ENCODE results near the gene FAM120B.

The FAM120B gene

DNA sequence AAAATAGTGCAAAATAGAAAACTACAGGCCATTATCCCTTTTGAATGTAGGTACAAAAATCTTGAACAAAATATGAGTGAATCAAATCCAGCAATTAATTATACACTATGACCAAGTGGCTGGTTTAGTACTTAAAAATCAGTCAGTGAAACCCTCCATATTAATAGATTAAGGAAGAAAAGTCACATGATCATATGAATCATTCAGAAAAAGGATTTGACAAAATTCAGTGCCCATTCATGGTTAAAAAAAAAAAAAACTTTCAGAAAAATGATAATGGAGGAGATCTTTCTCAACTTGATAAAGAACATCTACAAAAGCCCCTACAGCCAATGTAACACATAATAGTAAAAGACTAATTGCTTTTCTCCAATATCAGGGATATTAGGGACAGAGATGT is 75.0 kb downstream of the FAM120B start:
- Histone ChIP-seq H3K4me1 (ENCODE audit: insufficient read depth, low read length) (no peaks in the 10 kb centered on the region), H4K20me1 (ENCODE audit: insufficient read depth, low read length) (no peaks in the 10 kb centered on the region), H3K36me3 (ENCODE audit: insufficient read depth, low read length) (no peaks in the 10 kb centered on the region), H3K9me3 (ENCODE audit: insufficient read depth, low read length, severe bottlenecking) (no peaks in the 10 kb centered on the region), H2AFZ (ENCODE audit: low read depth, low read length) (no peak overlapping the region), H3K79me2 (ENCODE audit: insufficient read depth, low read length) (no peaks in the 10 kb centered on the region), H3K9ac (ENCODE audit: low read depth, low read length) (no peak overlapping the region), H3K4me3 (ENCODE audit: low read depth in 1 of 2, low read length in 2 of 2) (no peak overlapping the region), H3K27me3 (ENCODE audit: insufficient read depth, low read length, poor library complexity) (no peaks in the 10 kb centered on the region), H3K4me2 (ENCODE audit: insufficient read depth, low read length) (no peak overlapping the region), H3K27ac (ENCODE audit: low read length) (no peak overlapping the region)
- DNase-seq (no peak), ATAC-seq (ENCODE audit: insufficient read depth, low read depth) (no peak)
- TF ChIP-seq EZH2 (IDR thresholded peaks at IDR 0.05; ENCODE audit: borderline replicate concordance, low read depth, low read length, severe bottlenecking) (no peak), CTCF (IDR thresholded peaks at IDR 0.05; ENCODE audit: borderline replicate concordance, extremely low read depth, low read length, poor library complexity, severe bottlenecking) (no peak)

- Histone ChIP-seq H3K27me3 (ENCODE audit: insufficient read depth, low read length, poor library complexity) (no peaks in the 10 kb centered on the region), H3K4me2 (ENCODE audit: insufficient read depth, low read length) (no peak overlapping the region), H3K9me3 (ENCODE audit: insufficient read depth, low read length, severe bottlenecking) (no peaks in the 10 kb centered on the region), H3K36me3 (ENCODE audit: insufficient read depth, low read length) (peaks cover 8% of the 10 kb centered on the region), H3K9ac (ENCODE audit: low read depth, low read length) (no peak overlapping the region), H4K20me1 (ENCODE audit: insufficient read depth, low read length) (no peaks in the 10 kb centered on the region), H3K4me3 (ENCODE audit: low read depth in 1 of 2, low read length in 2 of 2) (no peak overlapping the region), H3K4me1 (ENCODE audit: insufficient read depth, low read length) (no peaks in the 10 kb centered on the region), H2AFZ (ENCODE audit: low read depth, low read length) (no peak overlapping the region), H3K27ac (ENCODE audit: low read length) (no peak overlapping the region), H3K79me2 (ENCODE audit: insufficient read depth, low read length) (no peaks in the 10 kb centered on the region)
- TF ChIP-seq EZH2 (IDR thresholded peaks at IDR 0.05; ENCODE audit: borderline replicate concordance, low read depth, low read length, severe bottlenecking) (no peak), CTCF (IDR thresholded peaks at IDR 0.05; ENCODE audit: borderline replicate concordance, extremely low read depth, low read length, poor library complexity, severe bottlenecking) (no peak)
- DNase-seq: no peak
- no peak for ATAC-seq (ENCODE audit: insufficient read depth, low read depth)
Measured at GRCh38 chr6:170383466-170384035, 77.0 kb downstream of the FAM120B start.

GRCh38 chr6:170385506-170385905 is 78.9 kb downstream of the FAM120B start:
- no peak overlapping the region for H3K27ac ChIP-seq (ENCODE audit: low read length)
- no peak overlapping the region for H3K4me3 ChIP-seq (ENCODE audit: low read depth in 1 of 2, low read length in 2 of 2)
- no peaks in the 10 kb centered on the region for H4K20me1 ChIP-seq (ENCODE audit: insufficient read depth, low read length)
- ATAC-seq (ENCODE audit: insufficient read depth, low read depth) (no peak), DNase-seq (no peak)
- H2AFZ ChIP-seq (ENCODE audit: low read depth, low read length): no peak overlapping the region
- no peaks in the 10 kb centered on the region for H3K27me3 ChIP-seq (ENCODE audit: insufficient read depth, low read length, poor library complexity)
- H3K79me2 ChIP-seq (ENCODE audit: insufficient read depth, low read length): no peaks in the 10 kb centered on the region
- H3K9me3 ChIP-seq (ENCODE audit: insufficient read depth, low read length, severe bottlenecking): no peaks in the 10 kb centered on the region
- no peak overlapping the region for H3K9ac ChIP-seq (ENCODE audit: low read depth, low read length)
- TF ChIP-seq CTCF (IDR thresholded peaks at IDR 0.05; ENCODE audit: borderline replicate concordance, extremely low read depth, low read length, poor library complexity, severe bottlenecking) (no peak), EZH2 (IDR thresholded peaks at IDR 0.05; ENCODE audit: borderline replicate concordance, low read depth, low read length, severe bottlenecking) (no peak)
- H3K4me2 ChIP-seq (ENCODE audit: insufficient read depth, low read length): no peak overlapping the region
- H3K36me3 ChIP-seq (ENCODE audit: insufficient read depth, low read length): peaks cover 24% of the 10 kb centered on the region
- no peaks in the 10 kb centered on the region for H3K4me1 ChIP-seq (ENCODE audit: insufficient read depth, low read length)
